ENCODE results near the gene CHRNA4.

- TF ChIP-seq POLR2AphosphoS5 (IDR thresholded peaks at IDR 0.05; ENCODE audit: low read depth, low read length) (no peak), POLR2A (IDR thresholded peaks at IDR 0.05; ENCODE audit: low read depth, low read length) (no peak)
Observed at GRCh38 chr20:63355781-63356295, 5.3 kb downstream of the CHRNA4 start.

All from GM12892 (cell line).